Esophagus squamous epithelium (tissue), 5 donors: ENCODE results near the gene ASAP2. TPM values are rescaled to one million over a fixed set of nuclear protein-coding genes. Genes with fewer than 3 reads are reported as not detected.

Experiments
- DNase-seq: peaks from one replicate; lab custom pipeline; 2025; lab: John Stamatoyannopoulos, UW
- H3K27ac ChIP-seq, 4 donors: fragments of 200-600 bp; sonication (generic); one replicate each; pipeline ENCODE4 v1.5.1; 2016 to 2019; ENCODE audit warnings: mild to moderate bottlenecking in 1 of 4
- H3K27me3 ChIP-seq, 4 donors: fragments of 200-600 bp; sonication (generic); 1 replicate in 3 of 4; 2 replicates in 1 of 4; pipeline versions ENCODE4 v1.5.1 to v1.6.0; 2017 to 2021; ENCODE audit warnings: antibody characterized with exemption in 1 of 4
- H3K36me3 ChIP-seq, 3 donors: fragments of 200-600 bp; sonication (generic); one replicate each; pipeline ENCODE4 v1.5.1; 2016 to 2019
- H3K4me1 ChIP-seq, 3 donors: fragments of 200-600 bp; sonication (generic); one replicate each; pipeline ENCODE4 v1.5.1; 2017 to 2019
- H3K4me3 ChIP-seq, 4 donors: fragments of 200-600 bp; sonication (generic); 1 replicate in 3 of 4; 2 replicates in 1 of 4; pipeline ENCODE4 v1.5.1; 2016 to 2019; ENCODE audit warnings: mild to moderate bottlenecking in 2 of 4, moderate library complexity in 1 of 4
- H3K9me3 ChIP-seq, 3 donors: fragments of 200-600 bp; sonication (generic); one replicate each; pipeline ENCODE4 v1.5.1; 2016 to 2019
- POLR2A ChIP-seq, 4 donors: fragments of 450-650 bp; IDR thresholded peaks; one replicate each; pipeline ENCODE4 v1.6.1; 2017; ENCODE audit warnings: antibody characterized with exemption in 4 of 4, mild to moderate bottlenecking in 4 of 4, moderate library complexity in 3 of 4
- WGBS, 2 donors: methylation state at CpG; one replicate each; pipeline ENCODE4 v1.1.5; 2018; 5-methylcytosine and 5-hydroxymethylcytosine counted together
- intact Hi-C: fragments of 100-400 bp; cut with DNase I; formaldehyde crosslinking; loops from one replicate; pipeline ENCODE4 v1.15.0; 2022
- total RNA-seq, 4 donors: library from RNA; depleted of rRNA; stranded (reverse); fragments of >200 nt; gene quantifications; one replicate each; pipeline ENCODE4 v1.1.0, GENCODE V29; 2016
- TF ChIP-seq, protein P1 (sequence below), 6 experiments: fragments of 450-650 bp in 4 of 6; fragments of 200-600 bp in 2 of 6; sonication (generic) in 2 of 6; IDR thresholded peaks; one replicate each; pipeline ENCODE4 v1.5.1; 2016 to 2019; ENCODE audit warnings: antibody characterized with exemption in 6 of 6, mild to moderate bottlenecking in 4 of 6, moderate library complexity in 4 of 6
- donor health status: DM: yes; HTN: yes; CAD: no.

The ASAP2 gene
- total RNA-seq, 4 donors from 2014 or later = 3.3 to 15.3 (median 6.9) TPM

GRCh38 chr2:9342659-9343058, 136.0 kb downstream of the ASAP2 start:
- no peaks in the 10 kb centered on the region for H3K9me3 ChIP-seq
- peaks cover 0 to 50% (median 4%) of the 10 kb centered on the region in 3 donors for H3K36me3 ChIP-seq
- TF ChIP-seq, protein P1, sequence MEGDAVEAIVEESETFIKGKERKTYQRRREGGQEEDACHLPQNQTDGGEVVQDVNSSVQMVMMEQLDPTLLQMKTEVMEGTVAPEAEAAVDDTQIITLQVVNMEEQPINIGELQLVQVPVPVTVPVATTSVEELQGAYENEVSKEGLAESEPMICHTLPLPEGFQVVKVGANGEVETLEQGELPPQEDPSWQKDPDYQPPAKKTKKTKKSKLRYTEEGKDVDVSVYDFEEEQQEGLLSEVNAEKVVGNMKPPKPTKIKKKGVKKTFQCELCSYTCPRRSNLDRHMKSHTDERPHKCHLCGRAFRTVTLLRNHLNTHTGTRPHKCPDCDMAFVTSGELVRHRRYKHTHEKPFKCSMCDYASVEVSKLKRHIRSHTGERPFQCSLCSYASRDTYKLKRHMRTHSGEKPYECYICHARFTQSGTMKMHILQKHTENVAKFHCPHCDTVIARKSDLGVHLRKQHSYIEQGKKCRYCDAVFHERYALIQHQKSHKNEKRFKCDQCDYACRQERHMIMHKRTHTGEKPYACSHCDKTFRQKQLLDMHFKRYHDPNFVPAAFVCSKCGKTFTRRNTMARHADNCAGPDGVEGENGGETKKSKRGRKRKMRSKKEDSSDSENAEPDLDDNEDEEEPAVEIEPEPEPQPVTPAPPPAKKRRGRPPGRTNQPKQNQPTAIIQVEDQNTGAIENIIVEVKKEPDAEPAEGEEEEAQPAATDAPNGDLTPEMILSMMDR (IDR thresholded peaks at IDR 0.05) = no peak
- no peak for TF ChIP-seq POLR2A (IDR thresholded peaks at IDR 0.05)
- H3K27ac ChIP-seq = no peak overlapping the region
- H3K4me1 ChIP-seq = peaks cover 0 to 9% (median 3%) of the 10 kb centered on the region in 3 donors
- DNase-seq = no peak
- WGBS, 2 donors = 88 to 92% methylated on average over 8 of the region's 8 CpGs
- no peaks in the 10 kb centered on the region for H3K27me3 ChIP-seq
- intact Hi-C loops = no loop called here
- no peak overlapping the region for H3K4me3 ChIP-seq

- Histone ChIP-seq H3K4me3 (no peak overlapping the region), H3K27me3 (no peaks in the 10 kb centered on the region), H3K9me3 (no peaks in the 10 kb centered on the region), H3K4me1 (peaks cover 0 to 13% (median 3%) of the 10 kb centered on the region in 3 donors), H3K27ac (no peak overlapping the region), H3K36me3 (peaks cover 0 to 54% (median 4%) of the 10 kb centered on the region in 3 donors)
- no peak for TF ChIP-seq POLR2A (IDR thresholded peaks at IDR 0.05)
- TF ChIP-seq, protein P1 (IDR thresholded peaks at IDR 0.05) = no peak
- no peak for DNase-seq
- WGBS, 2 donors = 91 to 95% methylated on average over 6 to 7 of the region's 7 CpGs
- intact Hi-C loops = no loop called here
These were observed 136.9 kb downstream of the ASAP2 start for GRCh38 chr2:9343524-9343923.

GRCh38 chr2:9344434-9344833, 137.8 kb downstream of the ASAP2 start:
- H3K27me3 ChIP-seq = no peaks in the 10 kb centered on the region
- peaks cover 0 to 63% (median 4%) of the 10 kb centered on the region in 3 donors for H3K36me3 ChIP-seq
- peaks cover 0 to 13% (median 3%) of the 10 kb centered on the region in 3 donors for H3K4me1 ChIP-seq
- DNase-seq = no peak
- intact Hi-C loops = no loop called here
- no peak overlapping the region for H3K4me3 ChIP-seq
- no peak for TF ChIP-seq POLR2A (IDR thresholded peaks at IDR 0.05)
- TF ChIP-seq, protein P1 (IDR thresholded peaks at IDR 0.05) = no peak
- WGBS, 2 donors = 88 to 94% methylated on average over 10 of the region's 10 CpGs
- no peaks in the 10 kb centered on the region for H3K9me3 ChIP-seq
- H3K27ac ChIP-seq = no peak overlapping the region

DNA sequence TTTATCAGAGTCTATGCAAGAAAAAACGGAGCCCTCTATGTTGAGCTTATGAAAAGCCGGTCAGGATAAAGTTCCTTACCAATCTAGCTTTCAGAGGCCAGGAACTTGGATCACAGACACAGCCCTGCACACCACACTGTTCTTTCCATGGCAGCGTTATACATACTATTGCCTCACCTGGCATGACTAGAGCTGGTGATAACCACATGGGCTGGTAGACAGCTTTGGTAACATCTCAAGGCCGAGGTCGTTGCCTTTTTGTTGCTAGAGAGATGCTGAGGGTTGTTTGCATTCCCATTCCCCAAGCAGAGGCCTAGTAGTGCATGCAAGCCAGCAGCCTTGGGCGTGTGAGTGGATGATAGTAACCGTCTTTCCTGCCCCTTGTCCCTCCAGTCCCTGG, 138.7 kb downstream of the ASAP2 start:
- no peak overlapping the region for H3K27ac ChIP-seq
- TF ChIP-seq, protein P1 (IDR thresholded peaks at IDR 0.05) = no peak
- no peak for TF ChIP-seq POLR2A (IDR thresholded peaks at IDR 0.05)
- whole genome bisulfite sequencing, 2 donors = 85 to 93% methylated on average over 5 to 6 of the region's 7 CpGs

GRCh38 chr2:9345997-9346396, 139.4 kb downstream of the ASAP2 start:
- no peak overlapping the region for H3K4me3 ChIP-seq
- no peaks in the 10 kb centered on the region for H3K9me3 ChIP-seq
- H3K27me3 ChIP-seq = no peaks in the 10 kb centered on the region
- no peak for TF ChIP-seq POLR2A (IDR thresholded peaks at IDR 0.05)
- TF ChIP-seq, protein P1 (IDR thresholded peaks at IDR 0.05) = no peak
- H3K36me3 ChIP-seq = peaks cover 0 to 69% (median 4%) of the 10 kb centered on the region in 3 donors
- intact Hi-C loops = no loop called here
- no peak for DNase-seq
- H3K27ac ChIP-seq = no peak overlapping the region
- peaks cover 0 to 13% (median 3%) of the 10 kb centered on the region in 3 donors for H3K4me1 ChIP-seq
- WGBS, 2 donors = 88 to 89% methylated on average over 7 to 10 of the region's 10 CpGs

More for the DNA sequence above, 138.7 kb downstream of the ASAP2 start:
- H3K36me3 ChIP-seq = peaks cover 0 to 63% (median 4%) of the 10 kb centered on the region in 3 donors
- no peak for DNase-seq
- H3K4me1 ChIP-seq = peaks cover 0 to 13% (median 3%) of the 10 kb centered on the region in 3 donors
- no peaks in the 10 kb centered on the region for H3K27me3 ChIP-seq
- intact Hi-C loops = no loop called here
- H3K9me3 ChIP-seq = no peaks in the 10 kb centered on the region
- H3K4me3 ChIP-seq = no peak overlapping the region
